HepG2 (cell line): Measurements from ENCODE around the gene CCDC34. TPM values are rescaled to one million over a fixed set of nuclear protein-coding genes. Genes with fewer than 3 reads are reported as not detected.

Source experiments
- CBX2 ChIP-seq, 2 experiments: fragments of 200-600 bp in 1 of 2; sonication (generic); formaldehyde crosslinking in 1 of 2; IDR thresholded peaks; 2 replicates each; pipeline versions ENCODE4 v1.7.0 to v1.8.1; 2018 to 2022; ENCODE audit warnings: low read depth in 2 of 2, low read length in 1 of 2, mild to moderate bottlenecking in 1 of 2, missing genetic modification reagents in 1 of 2
- CREB1 ChIP-seq, 2 experiments: fragments of 450-650 bp in 1 of 2; IDR thresholded peaks; 2 replicates each; pipeline ENCODE4 v1.6.1; 2016 to 2017; ENCODE audit warnings: control low read depth in 1 of 2, mild to moderate bottlenecking in 1 of 2, missing compliant biosample characterization in 1 of 2, missing genetic modification characterization in 1 of 2
- GATAD2A ChIP-seq: IDR thresholded peaks from 2 replicates; pipeline ENCODE4 v1.6.1; 2016
- HIVEP1 ChIP-seq: sonication (generic); formaldehyde crosslinking; IDR thresholded peaks from 2 replicates; pipeline ENCODE4 v1.4.0; 2020; ENCODE audit warnings: mild to moderate bottlenecking, missing genetic modification reagents
- HNRNPLL ChIP-seq: fragments of 200-400 bp; formaldehyde crosslinking; IDR thresholded peaks from 2 replicates; pipeline ENCODE4 v1.6.1; 2017; ENCODE audit warnings: mild to moderate bottlenecking, low read depth, low read length; ENCODE audit not compliant: poor library complexity, severe bottlenecking
- ISX ChIP-seq: sonication (generic); formaldehyde crosslinking; conservative IDR thresholded peaks from 2 replicates; pipeline ENCODE4 v1.5.0; 2020; ENCODE audit warnings: missing genetic modification reagents
- KDM5A ChIP-seq: fragments of 200-600 bp; sonication (generic); IDR thresholded peaks from 2 replicates; pipeline ENCODE4 v1.7.0; 2018; ENCODE audit warnings: antibody characterized with exemption, mild to moderate bottlenecking, low read length, borderline replicate concordance
- PHF5A ChIP-seq: IDR thresholded peaks from one replicate; pipeline ENCODE4 v1.6.1; 2018; ENCODE audit warnings: low read depth, missing genetic modification reagents; ENCODE audit not compliant: unreplicated experiment
- RCOR2 ChIP-seq: IDR thresholded peaks from 2 replicates; pipeline ENCODE4 v1.6.1; 2016; ENCODE audit warnings: missing biosample characterization, missing genetic modification reagents
- RFX5 ChIP-seq: IDR thresholded peaks from 2 replicates; pipeline ENCODE4 v1.6.1; 2011; ENCODE audit warnings: low read depth, low read length, improper control_type of control experiment
- ZNF296 ChIP-seq: sonication (generic); formaldehyde crosslinking; conservative IDR thresholded peaks from 2 replicates; pipeline ENCODE4 v1.5.0; 2020; ENCODE audit warnings: mild to moderate bottlenecking, missing genetic modification reagents
- ZNF3 ChIP-seq: IDR thresholded peaks from 2 replicates; pipeline ENCODE4 v1.7.0; 2017; ENCODE audit warnings: inconsistent platforms
- ZNF33B ChIP-seq: sonication (generic); formaldehyde crosslinking; IDR thresholded peaks from 2 replicates; pipeline ENCODE4 v1.5.1; 2020; ENCODE audit warnings: mild to moderate bottlenecking, missing genetic modification reagents
- ZNF430 ChIP-seq: sonication (generic); formaldehyde crosslinking; IDR thresholded peaks from 2 replicates; pipeline ENCODE4 v1.9.0; 2021; ENCODE audit warnings: mild to moderate bottlenecking, missing genetic modification reagents
- ZNF564 ChIP-seq: sonication (generic); formaldehyde crosslinking; IDR thresholded peaks from 2 replicates; pipeline ENCODE4 v1.8.1; 2023; ENCODE audit warnings: mild to moderate bottlenecking, missing genetic modification reagents
- ZNF766 ChIP-seq: sonication (generic); formaldehyde crosslinking; IDR thresholded peaks from 2 replicates; pipeline ENCODE4 v1.5.0; 2020; ENCODE audit warnings: missing genetic modification reagents, borderline replicate concordance
- ZNF883 ChIP-seq: sonication (generic); formaldehyde crosslinking; IDR thresholded peaks from 2 replicates; pipeline ENCODE4 v1.5.1; 2020; ENCODE audit warnings: mild to moderate bottlenecking, missing genetic modification reagents; ENCODE audit errors: not compliant biosample characterization
- polyA plus RNA-seq, 8 experiments: library from polyadenylated mRNA; depleted of rRNA in 3 of 8; stranded (reverse) in 7 of 8; unstranded in 1 of 8; fragments of >200 nt; fragmentation: Illumina TruSeq in 4 of 8; extraction: Trizol in 4 of 8; gene quantifications; 2 replicates each; pipeline versions ENCODE4 v1.2.1 to v1.2.3, GENCODE V29; 2011 to 2016; ENCODE audit warnings: low read depth in 4 of 8, missing spikeins in 1 of 8, mixed read lengths in 1 of 8; ENCODE audit not compliant: insufficient read depth in 1 of 8
- total RNA-seq, 5 experiments: library from RNA; depleted of rRNA; stranded (reverse); fragments of >200 nt; fragmentation: Illumina TruSeq; extraction: Trizol; gene quantifications; 2 replicates each; pipeline ENCODE4 v1.2.3, GENCODE V29; 2016; ENCODE audit warnings: low read depth in 1 of 5
- TF ChIP-seq, protein P1 (sequence below): sonication (generic); formaldehyde crosslinking; IDR thresholded peaks from 2 replicates; pipeline ENCODE4 v1.5.0; 2020; ENCODE audit warnings: missing genetic modification reagents, mild to moderate bottlenecking, borderline replicate concordance
- TF ChIP-seq, protein P2 (sequence below): sonication (generic); formaldehyde crosslinking; IDR thresholded peaks from 2 replicates; pipeline ENCODE4 v1.5.1; 2020; ENCODE audit warnings: mild to moderate bottlenecking, missing genetic modification reagents, moderate library complexity
- TF ChIP-seq, protein P3 (sequence below): sonication (generic); formaldehyde crosslinking; IDR thresholded peaks from 2 replicates; pipeline ENCODE4 v1.4.0; 2020; ENCODE audit warnings: missing genetic modification reagents

Gene CCDC34
- total and polyA plus RNA-seq, 2 of the 13 experiments (the other 11 are each of a cell fraction or from before 2014, with no cell fraction given), result 7.6 to 34.3 TPM

DNA sequence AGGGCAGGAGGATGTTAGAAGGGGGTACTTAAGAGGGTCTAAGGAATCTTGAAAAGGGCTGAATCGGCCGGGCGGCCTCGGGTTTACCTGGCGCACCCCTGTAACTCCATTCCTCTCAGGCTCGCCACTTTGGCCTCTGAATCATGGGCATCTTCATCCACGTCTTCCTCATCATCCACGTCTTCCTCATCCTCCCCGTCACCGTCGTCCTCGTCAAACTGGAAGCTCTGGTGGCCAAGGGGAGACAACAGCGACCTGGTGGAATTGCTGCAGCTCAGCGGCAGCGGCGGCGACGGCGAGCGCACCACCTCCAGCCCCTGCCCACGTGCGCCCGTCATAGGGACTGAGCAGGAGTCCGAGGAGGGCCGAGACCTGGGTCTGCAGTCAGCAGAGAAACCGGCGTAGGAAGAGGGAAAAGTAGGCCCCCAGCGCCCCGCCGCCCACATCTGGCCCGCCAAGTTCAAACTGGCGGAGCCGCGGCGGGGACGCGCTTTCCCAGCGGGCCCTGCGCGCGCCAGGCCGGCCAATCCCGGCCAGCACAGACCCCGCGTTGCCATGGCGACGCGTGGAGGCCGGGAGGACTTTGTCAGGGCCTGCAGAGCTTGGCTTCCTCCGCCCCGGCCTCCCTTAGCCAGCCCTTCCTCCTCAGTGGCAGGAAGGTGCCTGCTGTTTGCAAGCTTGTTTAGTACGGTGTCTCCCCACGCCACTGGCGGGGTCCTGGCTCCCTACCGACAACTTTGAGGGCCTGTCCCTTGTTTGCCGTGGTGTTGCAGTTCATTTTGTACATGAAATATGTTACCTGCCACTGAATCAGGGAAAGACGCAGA lies at the start of gene CCDC34 (continued):
- TF ChIP-seq, protein P1, sequence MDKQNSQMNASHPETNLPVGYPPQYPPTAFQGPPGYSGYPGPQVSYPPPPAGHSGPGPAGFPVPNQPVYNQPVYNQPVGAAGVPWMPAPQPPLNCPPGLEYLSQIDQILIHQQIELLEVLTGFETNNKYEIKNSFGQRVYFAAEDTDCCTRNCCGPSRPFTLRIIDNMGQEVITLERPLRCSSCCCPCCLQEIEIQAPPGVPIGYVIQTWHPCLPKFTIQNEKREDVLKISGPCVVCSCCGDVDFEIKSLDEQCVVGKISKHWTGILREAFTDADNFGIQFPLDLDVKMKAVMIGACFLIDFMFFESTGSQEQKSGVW (CRISPR knock-in tag), result 0 out of 2 replicates have a peak, but pooled peaks have one; percentile 67
- TF ChIP-seq ZNF766 (CRISPR knock-in tag) (peak; percentile 95), HNRNPLL (peak; percentile 88), ZNF430 (CRISPR knock-in tag) (peak; percentile 81; the same call in 1 of the 2 replicates), KDM5A (peak; percentile 53; the same call in 1 of the 2 replicates), ZNF564 (peak; percentile 91), RCOR2 (CRISPR knock-in tag) (0 out of 2 replicates have a peak, but pooled peaks have one; percentile 42), CREB1 (IDR thresholded peaks at IDR 0.05) (peak; percentile 1; the same call in 1 of the 2 replicates), CREB1 (CRISPR knock-in tag; IDR thresholded peaks at IDR 0.05) (no peak), RFX5 (peak; percentile 94), CBX2 (IDR thresholded peaks at IDR 0.05; ENCODE audit: low read depth, low read length) (no peak), CBX2 (CRISPR knock-in tag; IDR thresholded peaks at IDR 0.05; ENCODE audit: low read depth) (no peak), ZNF883 (CRISPR knock-in tag) (peak; percentile 69), ZNF3 (peak; percentile 52; the same call in 1 of the 2 replicates), ISX (no peak), GATAD2A (CRISPR knock-in tag) (no peak), PHF5A (CRISPR knock-in tag) (peak; percentile 35), ZNF296 (CRISPR knock-in tag) (peak; percentile 90; the same call in 1 of the 2 replicates), ZNF33B (CRISPR knock-in tag) (peak; percentile 88), HIVEP1 (CRISPR knock-in tag) (peak; percentile 36; the same call in 1 of the 2 replicates)
- TF ChIP-seq, protein P2, sequence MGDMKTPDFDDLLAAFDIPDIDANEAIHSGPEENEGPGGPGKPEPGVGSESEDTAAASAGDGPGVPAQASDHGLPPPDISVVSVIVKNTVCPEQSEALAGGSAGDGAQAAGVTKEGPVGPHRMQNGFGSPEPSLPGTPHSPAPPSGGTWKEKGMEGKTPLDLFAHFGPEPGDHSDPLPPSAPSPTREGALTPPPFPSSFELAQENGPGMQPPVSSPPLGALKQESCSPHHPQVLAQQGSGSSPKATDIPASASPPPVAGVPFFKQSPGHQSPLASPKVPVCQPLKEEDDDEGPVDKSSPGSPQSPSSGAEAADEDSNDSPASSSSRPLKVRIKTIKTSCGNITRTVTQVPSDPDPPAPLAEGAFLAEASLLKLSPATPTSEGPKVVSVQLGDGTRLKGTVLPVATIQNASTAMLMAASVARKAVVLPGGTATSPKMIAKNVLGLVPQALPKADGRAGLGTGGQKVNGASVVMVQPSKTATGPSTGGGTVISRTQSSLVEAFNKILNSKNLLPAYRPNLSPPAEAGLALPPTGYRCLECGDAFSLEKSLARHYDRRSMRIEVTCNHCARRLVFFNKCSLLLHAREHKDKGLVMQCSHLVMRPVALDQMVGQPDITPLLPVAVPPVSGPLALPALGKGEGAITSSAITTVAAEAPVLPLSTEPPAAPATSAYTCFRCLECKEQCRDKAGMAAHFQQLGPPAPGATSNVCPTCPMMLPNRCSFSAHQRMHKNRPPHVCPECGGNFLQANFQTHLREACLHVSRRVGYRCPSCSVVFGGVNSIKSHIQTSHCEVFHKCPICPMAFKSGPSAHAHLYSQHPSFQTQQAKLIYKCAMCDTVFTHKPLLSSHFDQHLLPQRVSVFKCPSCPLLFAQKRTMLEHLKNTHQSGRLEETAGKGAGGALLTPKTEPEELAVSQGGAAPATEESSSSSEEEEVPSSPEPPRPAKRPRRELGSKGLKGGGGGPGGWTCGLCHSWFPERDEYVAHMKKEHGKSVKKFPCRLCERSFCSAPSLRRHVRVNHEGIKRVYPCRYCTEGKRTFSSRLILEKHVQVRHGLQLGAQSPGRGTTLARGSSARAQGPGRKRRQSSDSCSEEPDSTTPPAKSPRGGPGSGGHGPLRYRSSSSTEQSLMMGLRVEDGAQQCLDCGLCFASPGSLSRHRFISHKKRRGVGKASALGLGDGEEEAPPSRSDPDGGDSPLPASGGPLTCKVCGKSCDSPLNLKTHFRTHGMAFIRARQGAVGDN (CRISPR knock-in tag), result peak; percentile 99
- TF ChIP-seq, protein P3, sequence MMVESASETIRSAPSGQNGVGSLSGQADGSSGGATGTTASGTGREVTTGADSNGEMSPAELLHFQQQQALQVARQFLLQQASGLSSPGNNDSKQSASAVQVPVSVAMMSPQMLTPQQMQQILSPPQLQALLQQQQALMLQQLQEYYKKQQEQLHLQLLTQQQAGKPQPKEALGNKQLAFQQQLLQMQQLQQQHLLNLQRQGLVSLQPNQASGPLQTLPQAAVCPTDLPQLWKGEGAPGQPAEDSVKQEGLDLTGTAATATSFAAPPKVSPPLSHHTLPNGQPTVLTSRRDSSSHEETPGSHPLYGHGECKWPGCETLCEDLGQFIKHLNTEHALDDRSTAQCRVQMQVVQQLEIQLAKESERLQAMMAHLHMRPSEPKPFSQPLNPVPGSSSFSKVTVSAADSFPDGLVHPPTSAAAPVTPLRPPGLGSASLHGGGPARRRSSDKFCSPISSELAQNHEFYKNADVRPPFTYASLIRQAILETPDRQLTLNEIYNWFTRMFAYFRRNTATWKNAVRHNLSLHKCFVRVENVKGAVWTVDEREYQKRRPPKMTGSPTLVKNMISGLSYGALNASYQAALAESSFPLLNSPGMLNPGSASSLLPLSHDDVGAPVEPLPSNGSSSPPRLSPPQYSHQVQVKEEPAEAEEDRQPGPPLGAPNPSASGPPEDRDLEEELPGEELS (CRISPR knock-in tag), result peak; percentile 59
